Forelimb muscle (tissue), 1 donor: Measurements from ENCODE around the gene CRYBG1. TPM values are rescaled to one million over a fixed set of nuclear protein-coding genes. Genes with fewer than 3 reads are reported as not detected.

Source experiments
- DNase-seq: peaks from one replicate; pipeline ENCODE4 v3.0.0-alpha.2; 2013; ENCODE audit warnings: low read depth
- polyA plus RNA-seq: library from polyadenylated mRNA; unstranded; fragments of 120-200 nt; gene quantifications from one replicate; pipeline ENCODE4 v1.2.1, GENCODE V29; 2013; ENCODE audit not compliant: insufficient read length

CRYBG1 gene
- polyA plus RNA-seq, 1 donor, result 2.0 TPM

GRCh38 chr6:106458021-106458986, 97.8 kb downstream of the CRYBG1 start:
- DNase-seq, result no peak

- no peak for DNase-seq
Measured at GRCh38 chr6:106460481-106460880, 100.0 kb downstream of the CRYBG1 start.

GRCh38 chr6:106461084-106461483, 100.6 kb downstream of the CRYBG1 start:
- no peak for DNase-seq

- DNase-seq, result no peak
Measured at GRCh38 chr6:106462923-106463557, 102.5 kb downstream of the CRYBG1 start.

- no peak for DNase-seq
Measured at GRCh38 chr6:106466211-106466610, 105.7 kb downstream of the CRYBG1 start.

- DNase-seq, result no peak
Measured at GRCh38 chr6:106468935-106469334, 108.4 kb downstream of the CRYBG1 start.

GRCh38 chr6:106469882-106470281, 109.4 kb downstream of the CRYBG1 start:
- no peak for DNase-seq

GRCh38 chr6:106470316-106470715, 109.8 kb downstream of the CRYBG1 start:
- no peak for DNase-seq

GRCh38 chr6:106470811-106471210, 110.3 kb downstream of the CRYBG1 start:
- DNase-seq, result no peak

- no peak for DNase-seq
Measured at GRCh38 chr6:106473812-106474211, 113.3 kb downstream of the CRYBG1 start.

GRCh38 chr6:106474466-106474865, 113.9 kb downstream of the CRYBG1 start:
- no peak for DNase-seq

GRCh38 chr6:106475284-106475683, 114.8 kb downstream of the CRYBG1 start:
- no peak for DNase-seq

GRCh38 chr6:106476331-106477105, 116.0 kb downstream of the CRYBG1 start:
- no peak for DNase-seq

GRCh38 chr6:106477146-106477545, 116.6 kb downstream of the CRYBG1 start:
- no peak for DNase-seq

GRCh38 chr6:106477790-106478189, 117.3 kb downstream of the CRYBG1 start:
- DNase-seq, result no peak

- no peak for DNase-seq
Measured at GRCh38 chr6:106486236-106486635, 125.7 kb downstream of the CRYBG1 start.

GRCh38 chr6:106488494-106489370, 128.2 kb downstream of the CRYBG1 start:
- no peak for DNase-seq

- DNase-seq, result no peak
Measured at GRCh38 chr6:106490030-106490429, 129.5 kb downstream of the CRYBG1 start.

- no peak for DNase-seq
Measured at GRCh38 chr6:106490436-106490835, 129.9 kb downstream of the CRYBG1 start.

GRCh38 chr6:106490974-106491373, 130.5 kb downstream of the CRYBG1 start:
- no peak for DNase-seq

GRCh38 chr6:106495014-106495413, 134.5 kb downstream of the CRYBG1 start:
- DNase-seq, result no peak
